HepG2 (cell line): ENCODE measurements around the gene ECSIT. TPM values are rescaled to one million over a fixed set of nuclear protein-coding genes. Genes with fewer than 3 reads are reported as not detected.

Source experiments
- RXRA ChIP-seq: sonication (generic); formaldehyde crosslinking; IDR thresholded peaks from 2 replicates; pipeline ENCODE4 v1.5.1; 2020; ENCODE audit warnings: missing genetic modification reagents
- SETDB1 ChIP-seq: sonication (generic); formaldehyde crosslinking; IDR thresholded peaks from 2 replicates; pipeline ENCODE4 v1.5.1; 2020; ENCODE audit warnings: missing genetic modification reagents, mild to moderate bottlenecking, borderline replicate concordance
- SP1 ChIP-seq, 2 experiments: fragments of 450-650 bp in 1 of 2; sonication (generic) in 1 of 2; formaldehyde crosslinking in 1 of 2; IDR thresholded peaks; 2 replicates each; pipeline versions ENCODE4 v1.4.0 to v1.6.1; 2016 to 2020; ENCODE audit warnings: missing genetic modification reagents in 1 of 2
- TOPORS ChIP-seq: sonication (generic); formaldehyde crosslinking; IDR thresholded peaks from 2 replicates; pipeline ENCODE4 v1.8.0; 2023; ENCODE audit warnings: mild to moderate bottlenecking, missing genetic modification reagents
- ZNF136 ChIP-seq: sonication (generic); formaldehyde crosslinking; IDR thresholded peaks from 2 replicates; pipeline ENCODE4 v1.8.1; 2022; ENCODE audit warnings: low read depth, mild to moderate bottlenecking, moderate library complexity, missing genetic modification reagents
- ZNF235 ChIP-seq: sonication (generic); formaldehyde crosslinking; IDR thresholded peaks from 2 replicates; pipeline ENCODE4 v1.8.1; 2023; ENCODE audit warnings: mild to moderate bottlenecking, missing genetic modification reagents, borderline replicate concordance
- ZNF562 ChIP-seq: sonication (generic); formaldehyde crosslinking; IDR thresholded peaks from 2 replicates; pipeline ENCODE4 v1.8.0; 2022; ENCODE audit warnings: missing genetic modification reagents, borderline replicate concordance
- ZNF724P ChIP-seq: sonication (generic); formaldehyde crosslinking; IDR thresholded peaks from 2 replicates; pipeline ENCODE4 v1.8.0; 2022; ENCODE audit warnings: missing genetic modification reagents, borderline replicate concordance
- ZNF746 ChIP-seq: sonication (generic); formaldehyde crosslinking; IDR thresholded peaks from 2 replicates; pipeline ENCODE4 v1.8.0; 2022; ENCODE audit warnings: mild to moderate bottlenecking, missing genetic modification reagents
- polyA plus RNA-seq, 8 experiments: library from polyadenylated mRNA; depleted of rRNA in 3 of 8; stranded (reverse) in 7 of 8; unstranded in 1 of 8; fragments of >200 nt; fragmentation: Illumina TruSeq in 4 of 8; extraction: Trizol in 4 of 8; gene quantifications; 2 replicates each; pipeline versions ENCODE4 v1.2.1 to v1.2.3, GENCODE V29; 2011 to 2016; ENCODE audit warnings: low read depth in 4 of 8, missing spikeins in 1 of 8, mixed read lengths in 1 of 8; ENCODE audit not compliant: insufficient read depth in 1 of 8
- total RNA-seq, 5 experiments: library from RNA; depleted of rRNA; stranded (reverse); fragments of >200 nt; fragmentation: Illumina TruSeq; extraction: Trizol; gene quantifications; 2 replicates each; pipeline ENCODE4 v1.2.3, GENCODE V29; 2016; ENCODE audit warnings: low read depth in 1 of 5
- TF ChIP-seq, protein P1 (sequence below): sonication (generic); formaldehyde crosslinking; IDR thresholded peaks from 2 replicates; pipeline ENCODE4 v1.4.0; 2020; ENCODE audit warnings: missing genetic modification reagents
- TF ChIP-seq, protein P2 (sequence below): sonication (generic); formaldehyde crosslinking; IDR thresholded peaks from 2 replicates; pipeline ENCODE4 v1.4.0; 2020; ENCODE audit warnings: missing genetic modification reagents
- TF ChIP-seq, protein P3 (sequence below): sonication (generic); formaldehyde crosslinking; IDR thresholded peaks from 2 replicates; pipeline ENCODE4 v1.5.1; 2020; ENCODE audit warnings: mild to moderate bottlenecking, missing genetic modification reagents, borderline replicate concordance
- TF ChIP-seq, protein P4 (sequence below): sonication (generic); IDR thresholded peaks from 2 replicates; pipeline ENCODE4 v1.6.1; 2016; ENCODE audit warnings: low read depth, borderline replicate concordance
- TF ChIP-seq, protein P5 (sequence below): sonication (generic); formaldehyde crosslinking; IDR thresholded peaks from 2 replicates; pipeline ENCODE4 v1.8.1; 2023; ENCODE audit warnings: mild to moderate bottlenecking, inconsistent platforms, moderate library complexity, missing genetic modification reagents, borderline replicate concordance

ECSIT gene
- total and polyA plus RNA-seq, 2 of the 13 experiments (the other 11 are each of a cell fraction or from before 2014, with no cell fraction given) = 36.4 to 62.3 TPM

DNA sequence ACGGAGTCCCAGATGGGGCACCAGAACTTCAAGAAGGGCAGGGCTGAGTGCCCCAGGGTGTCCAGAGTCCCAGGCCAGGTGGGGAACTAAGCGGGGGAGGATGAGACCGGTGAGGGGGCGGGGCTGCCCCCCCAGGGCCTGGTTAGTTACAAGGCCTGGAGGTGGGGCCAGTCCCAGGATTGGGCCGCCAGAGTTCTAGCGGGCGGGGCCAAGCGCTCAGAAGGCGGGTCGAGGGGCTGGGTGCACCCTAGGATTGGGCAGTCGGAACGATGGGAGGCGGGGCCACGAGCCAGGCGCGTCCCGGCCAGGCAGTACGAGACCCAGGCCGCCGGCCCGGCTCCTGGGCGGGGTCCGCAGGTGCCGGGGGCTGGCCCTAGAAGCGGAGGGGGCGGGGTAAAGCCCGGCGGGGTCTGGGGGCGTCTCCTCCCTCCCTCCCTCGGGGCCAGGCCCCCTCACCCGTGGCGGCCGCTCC, 23.9 kb downstream of the ECSIT start (continued):
- no peak for TF ChIP-seq TOPORS (CRISPR knock-in tag)
- TF ChIP-seq, protein P1, sequence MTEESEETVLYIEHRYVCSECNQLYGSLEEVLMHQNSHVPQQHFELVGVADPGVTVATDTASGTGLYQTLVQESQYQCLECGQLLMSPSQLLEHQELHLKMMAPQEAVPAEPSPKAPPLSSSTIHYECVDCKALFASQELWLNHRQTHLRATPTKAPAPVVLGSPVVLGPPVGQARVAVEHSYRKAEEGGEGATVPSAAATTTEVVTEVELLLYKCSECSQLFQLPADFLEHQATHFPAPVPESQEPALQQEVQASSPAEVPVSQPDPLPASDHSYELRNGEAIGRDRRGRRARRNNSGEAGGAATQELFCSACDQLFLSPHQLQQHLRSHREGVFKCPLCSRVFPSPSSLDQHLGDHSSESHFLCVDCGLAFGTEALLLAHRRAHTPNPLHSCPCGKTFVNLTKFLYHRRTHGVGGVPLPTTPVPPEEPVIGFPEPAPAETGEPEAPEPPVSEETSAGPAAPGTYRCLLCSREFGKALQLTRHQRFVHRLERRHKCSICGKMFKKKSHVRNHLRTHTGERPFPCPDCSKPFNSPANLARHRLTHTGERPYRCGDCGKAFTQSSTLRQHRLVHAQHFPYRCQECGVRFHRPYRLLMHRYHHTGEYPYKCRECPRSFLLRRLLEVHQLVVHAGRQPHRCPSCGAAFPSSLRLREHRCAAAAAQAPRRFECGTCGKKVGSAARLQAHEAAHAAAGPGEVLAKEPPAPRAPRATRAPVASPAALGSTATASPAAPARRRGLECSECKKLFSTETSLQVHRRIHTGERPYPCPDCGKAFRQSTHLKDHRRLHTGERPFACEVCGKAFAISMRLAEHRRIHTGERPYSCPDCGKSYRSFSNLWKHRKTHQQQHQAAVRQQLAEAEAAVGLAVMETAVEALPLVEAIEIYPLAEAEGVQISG (CRISPR knock-in tag) = no peak
- no peak for TF ChIP-seq ZNF724P (CRISPR knock-in tag)
- no peak for TF ChIP-seq ZNF562 (CRISPR knock-in tag)
- TF ChIP-seq, protein P2, sequence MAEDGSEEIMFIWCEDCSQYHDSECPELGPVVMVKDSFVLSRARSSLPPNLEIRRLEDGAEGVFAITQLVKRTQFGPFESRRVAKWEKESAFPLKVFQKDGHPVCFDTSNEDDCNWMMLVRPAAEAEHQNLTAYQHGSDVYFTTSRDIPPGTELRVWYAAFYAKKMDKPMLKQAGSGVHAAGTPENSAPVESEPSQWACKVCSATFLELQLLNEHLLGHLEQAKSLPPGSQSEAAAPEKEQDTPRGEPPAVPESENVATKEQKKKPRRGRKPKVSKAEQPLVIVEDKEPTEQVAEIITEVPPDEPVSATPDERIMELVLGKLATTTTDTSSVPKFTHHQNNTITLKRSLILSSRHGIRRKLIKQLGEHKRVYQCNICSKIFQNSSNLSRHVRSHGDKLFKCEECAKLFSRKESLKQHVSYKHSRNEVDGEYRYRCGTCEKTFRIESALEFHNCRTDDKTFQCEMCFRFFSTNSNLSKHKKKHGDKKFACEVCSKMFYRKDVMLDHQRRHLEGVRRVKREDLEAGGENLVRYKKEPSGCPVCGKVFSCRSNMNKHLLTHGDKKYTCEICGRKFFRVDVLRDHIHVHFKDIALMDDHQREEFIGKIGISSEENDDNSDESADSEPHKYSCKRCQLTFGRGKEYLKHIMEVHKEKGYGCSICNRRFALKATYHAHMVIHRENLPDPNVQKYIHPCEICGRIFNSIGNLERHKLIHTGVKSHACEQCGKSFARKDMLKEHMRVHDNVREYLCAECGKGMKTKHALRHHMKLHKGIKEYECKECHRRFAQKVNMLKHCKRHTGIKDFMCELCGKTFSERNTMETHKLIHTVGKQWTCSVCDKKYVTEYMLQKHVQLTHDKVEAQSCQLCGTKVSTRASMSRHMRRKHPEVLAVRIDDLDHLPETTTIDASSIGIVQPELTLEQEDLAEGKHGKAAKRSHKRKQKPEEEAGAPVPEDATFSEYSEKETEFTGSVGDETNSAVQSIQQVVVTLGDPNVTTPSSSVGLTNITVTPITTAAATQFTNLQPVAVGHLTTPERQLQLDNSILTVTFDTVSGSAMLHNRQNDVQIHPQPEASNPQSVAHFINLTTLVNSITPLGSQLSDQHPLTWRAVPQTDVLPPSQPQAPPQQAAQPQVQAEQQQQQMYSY (CRISPR knock-in tag) = peak; percentile 88
- TF ChIP-seq ZNF746 (CRISPR knock-in tag) = no peak
- TF ChIP-seq SP1 (IDR thresholded peaks at IDR 0.05) = no peak
- peak; percentile 86 for TF ChIP-seq SP1 (CRISPR knock-in tag; IDR thresholded peaks at IDR 0.05)
- peak; percentile 27; the same call in 1 of the 2 replicates for TF ChIP-seq RXRA (CRISPR knock-in tag)
- TF ChIP-seq ZNF136 (CRISPR knock-in tag) = no peak
- TF ChIP-seq ZNF235 (CRISPR knock-in tag) = 0 out of 2 replicates have a peak, but pooled peaks have one; percentile 31
- TF ChIP-seq, protein P3, sequence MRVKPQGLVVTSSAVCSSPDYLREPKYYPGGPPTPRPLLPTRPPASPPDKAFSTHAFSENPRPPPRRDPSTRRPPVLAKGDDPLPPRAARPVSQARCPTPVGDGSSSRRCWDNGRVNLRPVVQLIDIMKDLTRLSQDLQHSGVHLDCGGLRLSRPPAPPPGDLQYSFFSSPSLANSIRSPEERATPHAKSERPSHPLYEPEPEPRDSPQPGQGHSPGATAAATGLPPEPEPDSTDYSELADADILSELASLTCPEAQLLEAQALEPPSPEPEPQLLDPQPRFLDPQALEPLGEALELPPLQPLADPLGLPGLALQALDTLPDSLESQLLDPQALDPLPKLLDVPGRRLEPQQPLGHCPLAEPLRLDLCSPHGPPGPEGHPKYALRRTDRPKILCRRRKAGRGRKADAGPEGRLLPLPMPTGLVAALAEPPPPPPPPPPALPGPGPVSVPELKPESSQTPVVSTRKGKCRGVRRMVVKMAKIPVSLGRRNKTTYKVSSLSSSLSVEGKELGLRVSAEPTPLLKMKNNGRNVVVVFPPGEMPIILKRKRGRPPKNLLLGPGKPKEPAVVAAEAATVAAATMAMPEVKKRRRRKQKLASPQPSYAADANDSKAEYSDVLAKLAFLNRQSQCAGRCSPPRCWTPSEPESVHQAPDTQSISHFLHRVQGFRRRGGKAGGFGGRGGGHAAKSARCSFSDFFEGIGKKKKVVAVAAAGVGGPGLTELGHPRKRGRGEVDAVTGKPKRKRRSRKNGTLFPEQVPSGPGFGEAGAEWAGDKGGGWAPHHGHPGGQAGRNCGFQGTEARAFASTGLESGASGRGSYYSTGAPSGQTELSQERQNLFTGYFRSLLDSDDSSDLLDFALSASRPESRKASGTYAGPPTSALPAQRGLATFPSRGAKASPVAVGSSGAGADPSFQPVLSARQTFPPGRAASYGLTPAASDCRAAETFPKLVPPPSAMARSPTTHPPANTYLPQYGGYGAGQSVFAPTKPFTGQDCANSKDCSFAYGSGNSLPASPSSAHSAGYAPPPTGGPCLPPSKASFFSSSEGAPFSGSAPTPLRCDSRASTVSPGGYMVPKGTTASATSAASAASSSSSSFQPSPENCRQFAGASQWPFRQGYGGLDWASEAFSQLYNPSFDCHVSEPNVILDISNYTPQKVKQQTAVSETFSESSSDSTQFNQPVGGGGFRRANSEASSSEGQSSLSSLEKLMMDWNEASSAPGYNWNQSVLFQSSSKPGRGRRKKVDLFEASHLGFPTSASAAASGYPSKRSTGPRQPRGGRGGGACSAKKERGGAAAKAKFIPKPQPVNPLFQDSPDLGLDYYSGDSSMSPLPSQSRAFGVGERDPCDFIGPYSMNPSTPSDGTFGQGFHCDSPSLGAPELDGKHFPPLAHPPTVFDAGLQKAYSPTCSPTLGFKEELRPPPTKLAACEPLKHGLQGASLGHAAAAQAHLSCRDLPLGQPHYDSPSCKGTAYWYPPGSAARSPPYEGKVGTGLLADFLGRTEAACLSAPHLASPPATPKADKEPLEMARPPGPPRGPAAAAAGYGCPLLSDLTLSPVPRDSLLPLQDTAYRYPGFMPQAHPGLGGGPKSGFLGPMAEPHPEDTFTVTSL = no peak
- no peak for TF ChIP-seq SETDB1 (CRISPR knock-in tag)
- TF ChIP-seq, protein P4, sequence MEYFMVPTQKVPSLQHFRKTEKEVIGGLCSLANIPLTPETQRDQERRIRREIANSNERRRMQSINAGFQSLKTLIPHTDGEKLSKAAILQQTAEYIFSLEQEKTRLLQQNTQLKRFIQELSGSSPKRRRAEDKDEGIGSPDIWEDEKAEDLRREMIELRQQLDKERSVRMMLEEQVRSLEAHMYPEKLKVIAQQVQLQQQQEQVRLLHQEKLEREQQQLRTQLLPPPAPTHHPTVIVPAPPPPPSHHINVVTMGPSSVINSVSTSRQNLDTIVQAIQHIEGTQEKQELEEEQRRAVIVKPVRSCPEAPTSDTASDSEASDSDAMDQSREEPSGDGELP = peak; percentile 17; the same call in 1 of the 2 replicates
- TF ChIP-seq, protein P5, sequence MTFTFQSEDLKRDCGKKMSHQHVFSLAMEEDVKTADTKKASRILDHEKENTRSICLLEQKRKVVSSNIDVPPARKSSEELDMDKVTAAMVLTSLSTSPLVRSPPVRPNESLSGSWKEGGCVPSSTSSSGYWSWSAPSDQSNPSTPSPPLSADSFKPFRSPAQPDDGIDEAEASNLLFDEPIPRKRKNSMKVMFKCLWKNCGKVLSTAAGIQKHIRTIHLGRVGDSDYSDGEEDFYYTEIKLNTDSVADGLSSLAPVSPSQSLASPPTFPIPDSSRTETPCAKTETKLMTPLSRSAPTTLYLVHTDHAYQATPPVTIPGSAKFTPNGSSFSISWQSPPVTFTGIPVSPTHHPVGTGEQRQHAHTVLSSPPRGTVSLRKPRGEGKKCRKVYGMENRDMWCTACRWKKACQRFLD (CRISPR knock-in tag) = no peak
